Endometrial microvascular endothelial cells (primary cell): ENCODE measurements around the gene SLC25A41. TPM values are rescaled to one million over a fixed set of nuclear protein-coding genes. Genes with fewer than 3 reads are reported as not detected.

Source experiments
- in situ Hi-C: cut with HindIII; loops from 2 replicates; pipeline ENCODE4 v1.10.0; 2017; ENCODE audit warnings: low sequenced_read_pairs, low pct_unique_long_range_greater_than_20kb; ENCODE audit errors: inconsistent ontology term
- total RNA-seq: library from RNA; depleted of rRNA; stranded (reverse); fragments of >200 nt; gene quantifications from one replicate; pipeline ENCODE4 v1.2.3, GENCODE V29; 2015; ENCODE audit errors: inconsistent ontology term

SLC25A41 gene
- total RNA-seq, result not detected

DNA sequence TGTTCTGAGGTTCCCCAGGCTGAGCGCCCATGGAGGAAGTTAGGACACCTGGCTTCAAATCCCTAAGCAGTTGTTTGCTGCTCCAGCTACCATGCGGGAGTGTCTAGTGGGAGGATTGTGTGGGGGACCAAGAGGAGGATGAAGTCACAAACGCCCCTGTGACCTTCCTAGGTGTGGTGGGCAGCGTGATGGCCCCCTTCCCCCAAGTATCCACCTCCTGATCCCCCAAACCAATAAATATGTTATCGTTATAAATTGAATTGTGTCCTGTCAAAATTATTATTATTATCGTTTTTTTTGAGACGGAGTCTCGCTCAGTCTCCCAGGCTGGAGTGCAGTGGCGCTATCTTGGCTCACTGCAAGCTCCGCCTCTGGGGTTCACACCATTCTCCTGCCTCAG, at the start of gene SLC25A41:
TSS of gene SLC25A41 (minus strand) at position 101 of the 400 bp plus-strand sequence. CDS start at position 31, 70 bp downstream.
- in situ Hi-C loops, result no loop called here

GRCh38 chr19:6483235-6483634, 49.7 kb upstream of the SLC25A41 start:
- in situ Hi-C loops, result no loop called here

DNA sequence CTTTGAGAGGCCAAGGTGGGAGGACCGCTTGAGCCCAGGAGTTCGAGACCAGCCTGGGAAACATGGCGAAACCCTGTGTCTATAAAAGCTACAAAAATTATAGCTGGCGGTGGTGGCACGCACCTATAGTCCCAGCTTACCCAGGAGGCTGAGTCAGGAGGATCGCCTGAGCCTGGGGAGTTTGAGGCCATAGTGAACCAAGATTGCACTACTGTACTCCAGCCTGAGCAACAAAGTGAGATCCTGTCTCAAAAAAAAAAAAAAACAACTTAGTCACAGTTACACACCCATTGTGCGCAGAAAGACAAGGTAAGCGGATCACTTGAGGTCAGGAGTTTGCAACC, 48.8 kb upstream of the SLC25A41 start:
- in situ Hi-C loops, result no loop called here

DNA sequence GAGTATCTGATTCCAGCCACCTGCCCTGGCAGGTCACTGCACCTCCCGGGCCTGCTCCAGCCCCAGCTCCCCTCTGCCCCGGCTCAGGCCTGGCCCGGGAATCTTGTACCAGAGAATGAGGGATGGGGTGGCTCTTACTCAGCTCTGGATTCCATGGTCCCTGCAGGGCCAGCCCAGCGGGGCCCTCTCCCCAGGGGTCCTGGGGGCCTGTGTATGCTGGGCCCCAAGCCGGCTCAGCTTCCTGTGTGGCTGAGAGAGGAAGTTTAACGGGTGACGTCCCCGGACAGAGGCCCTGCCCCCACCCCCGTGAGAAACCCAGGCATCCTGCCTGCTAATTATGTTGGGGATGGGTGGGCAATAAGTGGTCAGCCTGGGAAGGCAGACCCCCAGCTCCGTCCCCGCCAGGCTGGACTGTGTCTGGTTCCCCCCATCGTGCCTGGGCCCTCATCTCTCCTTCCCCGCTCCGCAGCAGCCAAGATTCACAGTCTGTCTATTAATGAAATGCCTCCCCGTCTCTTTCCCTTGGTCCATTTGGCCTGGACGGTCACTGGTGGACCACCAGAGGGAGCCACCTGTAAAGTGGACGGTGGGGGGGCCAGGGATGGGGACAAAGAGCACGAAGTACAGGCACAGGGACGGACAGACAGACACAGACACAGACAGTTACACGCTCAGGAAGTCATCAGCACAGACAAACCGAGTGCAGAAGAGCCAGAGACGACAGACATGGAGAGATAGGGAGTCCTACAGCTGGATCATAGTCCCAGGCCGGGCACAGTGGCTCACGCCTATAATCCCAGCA, 48.2 kb upstream of the SLC25A41 start, which contains the start of gene DENND1C:
TSS of gene DENND1C (minus strand) at position 247 of the 802 bp plus-strand sequence. CDS start at position 155, 92 bp downstream.
- in situ Hi-C loops, result no loop called here

GRCh38 chr19:6480848-6481415, 47.4 kb upstream of the SLC25A41 start:
- in situ Hi-C loops, result no loop called here

DNA sequence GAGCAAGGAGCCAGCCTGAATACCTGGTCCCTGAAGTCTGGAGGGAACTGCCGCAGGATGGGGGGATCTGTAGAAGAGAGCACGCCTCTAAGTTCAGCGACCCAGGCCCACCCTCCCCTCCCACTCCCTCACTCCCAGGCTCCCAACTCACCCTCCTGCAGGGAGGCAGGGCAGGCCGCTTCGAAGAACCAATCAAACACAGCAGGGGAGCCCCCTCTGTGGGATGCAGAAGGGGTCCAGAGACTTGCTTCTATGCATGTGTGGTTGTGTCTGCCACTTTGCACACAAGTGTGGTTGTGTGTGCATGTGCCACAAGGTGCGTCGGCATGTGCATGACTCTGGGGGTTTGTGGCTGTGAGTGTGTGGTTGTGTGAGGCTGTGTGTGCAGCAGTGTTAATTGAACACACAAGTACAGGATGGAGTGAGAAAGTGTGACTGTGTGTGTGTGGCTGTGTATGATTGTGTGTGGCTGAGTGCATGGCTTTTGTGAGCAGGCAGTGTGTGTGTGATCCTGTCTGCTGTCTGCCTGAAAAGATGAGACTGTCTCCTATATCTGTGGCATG, 46.4 kb upstream of the SLC25A41 start:
- in situ Hi-C loops, result no loop called here

- in situ Hi-C loops, result no loop called here
These were observed 45.3 kb upstream of the SLC25A41 start for GRCh38 chr19:6478815-6479214.

- in situ Hi-C loops, result no loop called here
These were observed 43.4 kb upstream of the SLC25A41 start for GRCh38 chr19:6476896-6477431.

DNA sequence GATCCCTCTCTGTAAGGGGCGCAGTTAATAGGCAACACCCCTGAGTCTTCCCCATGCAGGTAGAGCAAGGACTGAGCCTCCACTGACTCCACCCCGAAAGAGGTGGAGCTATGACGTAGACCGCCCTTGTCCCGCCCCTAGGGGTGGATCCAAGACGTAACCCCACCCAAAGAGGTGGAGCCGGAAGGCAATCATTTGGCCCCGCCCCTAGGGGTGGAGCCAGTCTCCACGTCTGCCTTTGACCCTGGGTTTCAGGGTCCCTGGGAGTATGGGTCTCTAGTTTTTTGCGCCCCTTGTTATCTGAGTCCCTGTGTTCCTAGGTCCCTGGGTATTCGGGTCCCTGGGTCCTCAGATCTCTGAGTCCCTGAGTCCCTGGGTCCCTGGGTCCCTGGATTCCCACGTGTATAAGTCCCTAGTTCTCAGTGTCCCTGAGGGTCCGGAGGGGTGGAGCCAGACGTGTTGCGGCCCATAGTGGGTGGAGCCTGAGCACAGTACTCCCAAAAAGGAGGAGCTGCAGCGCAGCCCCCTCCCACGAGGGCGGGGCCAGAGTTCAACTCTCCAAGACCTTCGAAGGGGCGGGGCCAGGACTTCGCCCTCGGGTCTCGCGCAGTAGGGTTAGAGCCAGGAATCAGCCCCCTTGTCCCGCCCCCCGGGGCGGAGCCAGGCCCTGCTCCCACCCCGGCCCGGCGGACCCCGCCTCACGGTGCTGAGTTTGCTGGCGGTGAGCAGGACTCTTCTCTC, 42.8 kb upstream of the SLC25A41 start:
- in situ Hi-C loops, result no loop called here

DNA sequence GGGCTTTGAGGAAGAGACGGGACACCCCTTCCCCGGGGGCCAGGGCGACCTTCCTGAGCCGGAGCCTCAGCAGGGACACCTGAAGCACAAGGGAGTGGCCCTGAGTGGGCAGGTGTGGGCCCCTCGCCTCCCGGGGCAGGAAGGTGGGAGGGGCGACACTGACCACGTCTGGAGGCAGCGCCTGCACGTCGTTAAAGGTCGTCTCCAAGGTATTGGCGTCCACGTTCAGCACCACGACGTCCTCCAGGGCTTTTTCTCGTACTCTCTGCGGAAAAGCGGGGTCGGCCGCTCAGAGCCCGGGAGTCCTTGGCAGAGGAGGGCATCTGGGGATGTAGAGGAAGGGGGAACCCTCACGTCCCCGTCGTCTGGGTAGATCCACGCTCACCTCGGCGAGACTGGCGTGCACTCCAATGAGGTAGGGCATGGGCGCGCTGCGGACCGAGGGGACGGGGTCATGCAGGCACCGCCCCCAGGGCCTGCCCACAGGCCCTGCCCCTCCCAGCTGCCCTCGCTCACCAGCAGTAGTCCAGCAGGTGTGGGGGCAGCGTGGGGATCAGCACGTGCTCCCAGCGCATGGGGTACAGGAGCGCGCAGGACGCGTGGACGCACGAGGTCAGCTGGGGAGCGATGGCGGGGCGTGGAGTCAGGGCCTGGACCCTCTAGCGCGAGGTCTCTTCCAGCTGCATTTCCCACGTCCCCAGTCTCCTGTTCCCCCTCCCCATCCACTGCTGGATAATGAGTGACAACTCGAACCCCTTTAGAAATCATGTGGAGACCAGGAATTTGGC, 42.0 kb upstream of the SLC25A41 start:
- in situ Hi-C loops, result no loop called here

- in situ Hi-C loops, result no loop called here
These were observed 40.1 kb upstream of the SLC25A41 start for GRCh38 chr19:6473647-6474046.

DNA sequence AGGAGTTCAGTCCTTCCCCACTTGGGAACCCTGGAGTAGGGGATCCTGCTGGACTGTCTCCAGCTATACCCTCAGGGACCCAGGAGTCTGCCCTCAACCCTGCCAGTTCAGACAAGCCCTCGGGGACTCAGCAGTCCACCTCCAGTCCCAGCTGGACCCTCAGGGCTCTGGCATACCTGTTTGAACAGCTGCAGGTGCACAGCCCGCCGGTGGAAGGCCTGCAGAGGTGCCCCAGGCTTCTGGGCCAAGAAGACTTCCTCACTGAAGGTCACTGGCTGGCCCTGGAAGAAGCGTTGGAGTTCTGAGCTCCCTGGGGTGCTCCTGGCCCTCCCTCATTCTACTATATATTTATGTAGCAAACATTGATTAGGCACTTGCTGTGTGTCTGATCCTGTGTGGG, 39.1 kb upstream of the SLC25A41 start:
- in situ Hi-C loops, result no loop called here

GRCh38 chr19:6471076-6471475, 37.5 kb upstream of the SLC25A41 start:
- in situ Hi-C loops, result no loop called here

DNA sequence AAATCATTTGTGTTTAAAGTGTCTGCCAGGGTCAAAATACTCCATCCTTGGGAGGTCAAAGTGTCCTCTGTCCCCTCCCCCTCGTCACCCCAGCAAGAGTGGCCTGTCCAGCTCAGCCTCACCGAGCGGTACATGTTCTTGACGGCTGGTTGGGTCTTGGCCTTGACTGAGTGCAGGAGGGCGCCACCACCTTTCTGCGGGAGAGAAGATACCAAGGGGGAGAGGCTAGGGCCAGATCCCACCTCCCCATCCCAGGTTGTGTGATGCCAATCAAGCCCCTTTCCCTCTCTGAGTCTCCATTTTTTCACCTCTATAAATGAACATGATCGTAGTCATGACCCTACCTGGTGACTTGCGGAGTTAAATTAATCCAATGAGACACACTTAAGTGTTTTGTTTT, 36.6 kb upstream of the SLC25A41 start:
- in situ Hi-C loops, result no loop called here

DNA sequence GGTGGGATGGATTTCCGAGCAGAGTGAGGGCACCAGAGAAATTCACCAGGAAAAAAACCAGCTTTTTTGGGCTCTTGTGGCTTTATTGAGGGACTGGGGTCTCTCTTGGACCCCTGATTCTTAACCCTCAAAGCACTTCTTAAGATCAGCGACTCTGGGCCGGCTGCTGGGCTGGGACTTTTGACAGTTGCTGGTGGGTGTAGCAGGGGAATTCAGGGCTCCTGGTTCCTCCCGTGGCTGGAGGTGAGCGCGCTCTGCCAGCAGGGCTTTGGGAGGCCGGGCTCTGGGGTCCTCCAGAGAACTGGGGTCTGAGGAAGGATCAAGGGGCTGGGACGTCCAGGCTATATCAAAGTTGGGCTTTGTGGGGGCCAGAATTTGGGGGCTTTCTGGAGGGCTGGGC, 33.8 kb upstream of the SLC25A41 start:
- in situ Hi-C loops, result no loop called here

- in situ Hi-C loops, result no loop called here
These were observed 33.1 kb upstream of the SLC25A41 start for GRCh38 chr19:6466526-6467248.

- in situ Hi-C loops, result no loop called here
These were observed 32.1 kb upstream of the SLC25A41 start for GRCh38 chr19:6465663-6466062.

- in situ Hi-C loops, result no loop called here
These were observed 31.4 kb upstream of the SLC25A41 start for GRCh38 chr19:6465006-6465405.
